ENCODE measurements around the gene ALG6.

Gene ALG6

DNA sequence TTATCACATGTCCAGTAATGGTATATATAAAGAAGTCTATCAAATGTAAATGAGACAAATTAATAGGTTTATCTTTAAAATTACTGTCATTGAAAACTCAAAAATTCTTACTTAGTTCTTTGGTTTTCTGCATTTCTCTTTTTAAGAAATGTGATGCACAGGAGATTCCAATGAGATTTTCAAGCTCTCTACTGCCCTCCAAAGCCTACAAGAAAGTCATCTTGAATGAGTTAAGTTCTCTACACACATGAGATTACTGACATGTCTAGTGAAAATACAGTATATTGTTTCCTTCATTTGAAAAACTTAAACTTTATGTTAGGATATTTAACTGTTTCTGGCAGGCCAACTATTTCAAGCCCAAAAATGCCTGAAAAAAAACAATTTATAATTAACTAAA is 86.8 kb downstream of the ALG6 start:
- TF ChIP-seq ESRRG (CRISPR knock-in tag; IDR thresholded peaks at IDR 0.05) (no peak), TCF4 (CRISPR knock-in tag; IDR thresholded peaks at IDR 0.05; ENCODE audit: borderline replicate concordance) (no peak), CSDC2 (CRISPR knock-in tag; IDR thresholded peaks at IDR 0.05) (no peak), ZNF565 (CRISPR knock-in tag; conservative IDR thresholded peaks at IDR 0.05; ENCODE audit: low read depth) (no peak)
- peak; percentile 53; the same call in 1 of the 3 replicates for ATAC-seq

- TF ChIP-seq ISL1 (CRISPR knock-in tag; IDR thresholded peaks at IDR 0.05) = no peak
- TF ChIP-seq ZC3H10 (CRISPR knock-in tag; IDR thresholded peaks at IDR 0.05) = no peak
- TF ChIP-seq PATZ1 (CRISPR knock-in tag; IDR thresholded peaks at IDR 0.05; ENCODE audit: borderline replicate concordance) = no peak
- no peak for TF ChIP-seq ZNF8 (CRISPR knock-in tag; IDR thresholded peaks at IDR 0.05)
- TF ChIP-seq, protein P1, sequence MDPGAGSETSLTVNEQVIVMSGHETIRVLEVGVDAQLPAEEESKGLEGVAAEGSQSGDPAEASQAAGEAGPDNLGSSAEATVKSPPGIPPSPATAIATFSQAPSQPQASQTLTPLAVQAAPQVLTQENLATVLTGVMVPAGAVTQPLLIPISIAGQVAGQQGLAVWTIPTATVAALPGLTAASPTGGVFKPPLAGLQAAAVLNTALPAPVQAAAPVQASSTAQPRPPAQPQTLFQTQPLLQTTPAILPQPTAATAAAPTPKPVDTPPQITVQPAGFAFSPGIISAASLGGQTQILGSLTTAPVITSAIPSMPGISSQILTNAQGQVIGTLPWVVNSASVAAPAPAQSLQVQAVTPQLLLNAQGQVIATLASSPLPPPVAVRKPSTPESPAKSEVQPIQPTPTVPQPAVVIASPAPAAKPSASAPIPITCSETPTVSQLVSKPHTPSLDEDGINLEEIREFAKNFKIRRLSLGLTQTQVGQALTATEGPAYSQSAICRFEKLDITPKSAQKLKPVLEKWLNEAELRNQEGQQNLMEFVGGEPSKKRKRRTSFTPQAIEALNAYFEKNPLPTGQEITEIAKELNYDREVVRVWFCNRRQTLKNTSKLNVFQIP (CRISPR knock-in tag; IDR thresholded peaks at IDR 0.05; ENCODE audit: borderline replicate concordance, low read depth) = no peak
- no peak for TF ChIP-seq ZFP30 (CRISPR knock-in tag; IDR thresholded peaks at IDR 0.05)
- no peak for TF ChIP-seq ZNF70 (CRISPR knock-in tag; IDR thresholded peaks at IDR 0.05)
- no peak for TF ChIP-seq BACH2 (CRISPR knock-in tag; IDR thresholded peaks at IDR 0.05; ENCODE audit: borderline replicate concordance)
- TF ChIP-seq TSHZ2 (CRISPR knock-in tag; IDR thresholded peaks at IDR 0.05) = no peak
- no peak for TF ChIP-seq ZNF565 (CRISPR knock-in tag; conservative IDR thresholded peaks at IDR 0.05; ENCODE audit: low read depth)
- no peak for TF ChIP-seq ZFP3 (CRISPR knock-in tag; IDR thresholded peaks at IDR 0.05)
Observed at GRCh38 chr1:63458750-63459149, 91.3 kb downstream of the ALG6 start.

GRCh38 chr1:63461661-63462230 is 94.3 kb downstream of the ALG6 start:
- ATAC-seq = no peak
- TF ChIP-seq ARNTL (CRISPR knock-in tag; IDR thresholded peaks at IDR 0.05; ENCODE audit: borderline replicate concordance, low read depth) (no peak), OSR1 (CRISPR knock-in tag; IDR thresholded peaks at IDR 0.05) (no peak), CREB5 (CRISPR knock-in tag; IDR thresholded peaks at IDR 0.05; ENCODE audit: low read depth) (no peak)
- TF ChIP-seq, protein P2, sequence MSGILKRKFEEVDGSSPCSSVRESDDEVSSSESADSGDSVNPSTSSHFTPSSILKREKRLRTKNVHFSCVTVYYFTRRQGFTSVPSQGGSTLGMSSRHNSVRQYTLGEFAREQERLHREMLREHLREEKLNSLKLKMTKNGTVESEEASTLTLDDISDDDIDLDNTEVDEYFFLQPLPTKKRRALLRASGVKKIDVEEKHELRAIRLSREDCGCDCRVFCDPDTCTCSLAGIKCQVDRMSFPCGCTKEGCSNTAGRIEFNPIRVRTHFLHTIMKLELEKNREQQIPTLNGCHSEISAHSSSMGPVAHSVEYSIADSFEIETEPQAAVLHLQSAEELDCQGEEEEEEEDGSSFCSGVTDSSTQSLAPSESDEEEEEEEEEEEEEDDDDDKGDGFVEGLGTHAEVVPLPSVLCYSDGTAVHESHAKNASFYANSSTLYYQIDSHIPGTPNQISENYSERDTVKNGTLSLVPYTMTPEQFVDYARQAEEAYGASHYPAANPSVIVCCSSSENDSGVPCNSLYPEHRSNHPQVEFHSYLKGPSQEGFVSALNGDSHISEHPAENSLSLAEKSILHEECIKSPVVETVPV (CRISPR knock-in tag; IDR thresholded peaks at IDR 0.05) = no peak

More at GRCh38 chr1:63458750-63459149, 91.3 kb downstream of the ALG6 start:
- no peak for ATAC-seq

DNA sequence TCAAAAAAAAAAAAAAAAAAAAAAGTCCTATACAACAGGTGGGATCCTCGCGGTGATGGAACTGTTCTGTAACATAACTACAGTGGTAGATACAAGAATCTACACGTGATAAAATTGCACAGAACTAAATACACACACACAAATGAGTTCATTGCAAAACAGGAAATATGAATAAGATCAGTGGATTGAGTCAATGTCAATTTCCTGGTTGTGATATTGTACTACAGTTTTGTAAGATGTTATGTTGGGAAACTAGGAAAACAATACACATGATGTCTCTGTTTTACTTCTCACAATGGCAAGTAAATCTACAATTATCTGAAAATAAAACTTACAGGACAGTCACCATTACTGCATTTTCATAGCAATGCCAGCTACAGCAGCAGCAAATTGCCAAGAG is 95.8 kb downstream of the ALG6 start:
- TF ChIP-seq TCF4 (CRISPR knock-in tag; IDR thresholded peaks at IDR 0.05; ENCODE audit: borderline replicate concordance) (no peak), GLIS3 (CRISPR knock-in tag; IDR thresholded peaks at IDR 0.05) (no peak), SNAI2 (CRISPR knock-in tag; IDR thresholded peaks at IDR 0.05) (no peak), ARNTL (CRISPR knock-in tag; IDR thresholded peaks at IDR 0.05; ENCODE audit: borderline replicate concordance, low read depth) (no peak), PPARA (CRISPR knock-in tag; IDR thresholded peaks at IDR 0.05; ENCODE audit: borderline replicate concordance) (no peak), RARB (CRISPR knock-in tag; IDR thresholded peaks at IDR 0.05) (no peak), ISL1 (CRISPR knock-in tag; IDR thresholded peaks at IDR 0.05) (no peak), BACH2 (CRISPR knock-in tag; IDR thresholded peaks at IDR 0.05; ENCODE audit: borderline replicate concordance) (no peak)
- TF ChIP-seq, protein P1 (CRISPR knock-in tag; IDR thresholded peaks at IDR 0.05; ENCODE audit: borderline replicate concordance, low read depth) = no peak
- ATAC-seq = no peak

Measured in SK-N-SH treated with all-trans-retinoic acid at 6 μM for 48 hours (cell line).